HG03103 (cell line): ENCODE data around the gene LORICRIN.

Experiments used
- ATAC-seq: cut with Tn5 transposase; IDR thresholded peaks from one replicate; pipeline ENCODE4 v1.9.1; 2021; ENCODE audit warnings: low read depth; ENCODE audit not compliant: unreplicated experiment

LORICRIN gene

GRCh38 chr1:153293851-153294250, 34.4 kb downstream of the LORICRIN start:
- ATAC-seq: no peak

DNA sequence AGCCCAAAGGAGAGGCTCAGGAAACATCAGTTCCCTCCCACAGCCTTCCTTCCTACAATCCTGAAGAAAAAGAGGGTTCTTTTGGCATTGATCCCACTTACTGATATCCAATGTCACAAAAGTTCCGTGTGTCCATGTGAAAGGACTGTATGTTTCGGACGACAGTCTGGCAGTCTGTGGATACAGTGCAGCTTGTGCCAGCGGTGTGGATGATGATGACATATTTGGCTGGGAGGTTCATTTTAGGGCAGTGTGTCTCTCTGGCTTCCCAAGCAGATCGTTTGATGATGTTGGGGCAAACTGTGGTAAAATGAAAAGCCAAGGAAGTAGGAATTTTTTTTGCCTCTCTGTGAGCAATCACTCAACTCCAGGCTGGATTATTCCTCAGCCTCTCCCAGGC, 42.8 kb downstream of the LORICRIN start:
- ATAC-seq: no peak

DNA sequence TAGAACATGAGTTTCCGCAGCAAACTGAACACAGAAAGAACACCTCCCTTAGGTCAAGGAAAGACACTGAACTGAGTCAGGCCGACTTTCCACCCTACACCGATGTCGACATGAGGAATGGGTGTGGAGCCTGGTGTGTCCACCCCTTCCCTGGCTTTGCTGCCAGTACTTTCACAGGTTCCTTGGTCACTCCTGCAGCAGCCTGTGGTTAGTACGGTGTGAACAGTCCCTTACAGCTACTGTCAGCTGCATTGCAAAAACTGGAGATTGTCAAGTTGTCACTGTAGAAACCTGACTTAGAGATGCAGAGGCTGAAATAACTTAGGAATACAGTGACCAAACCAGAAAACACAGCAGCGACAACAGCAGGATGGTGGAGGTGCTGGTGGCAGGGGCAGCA, 46.2 kb downstream of the LORICRIN start:
- no peak for ATAC-seq

DNA sequence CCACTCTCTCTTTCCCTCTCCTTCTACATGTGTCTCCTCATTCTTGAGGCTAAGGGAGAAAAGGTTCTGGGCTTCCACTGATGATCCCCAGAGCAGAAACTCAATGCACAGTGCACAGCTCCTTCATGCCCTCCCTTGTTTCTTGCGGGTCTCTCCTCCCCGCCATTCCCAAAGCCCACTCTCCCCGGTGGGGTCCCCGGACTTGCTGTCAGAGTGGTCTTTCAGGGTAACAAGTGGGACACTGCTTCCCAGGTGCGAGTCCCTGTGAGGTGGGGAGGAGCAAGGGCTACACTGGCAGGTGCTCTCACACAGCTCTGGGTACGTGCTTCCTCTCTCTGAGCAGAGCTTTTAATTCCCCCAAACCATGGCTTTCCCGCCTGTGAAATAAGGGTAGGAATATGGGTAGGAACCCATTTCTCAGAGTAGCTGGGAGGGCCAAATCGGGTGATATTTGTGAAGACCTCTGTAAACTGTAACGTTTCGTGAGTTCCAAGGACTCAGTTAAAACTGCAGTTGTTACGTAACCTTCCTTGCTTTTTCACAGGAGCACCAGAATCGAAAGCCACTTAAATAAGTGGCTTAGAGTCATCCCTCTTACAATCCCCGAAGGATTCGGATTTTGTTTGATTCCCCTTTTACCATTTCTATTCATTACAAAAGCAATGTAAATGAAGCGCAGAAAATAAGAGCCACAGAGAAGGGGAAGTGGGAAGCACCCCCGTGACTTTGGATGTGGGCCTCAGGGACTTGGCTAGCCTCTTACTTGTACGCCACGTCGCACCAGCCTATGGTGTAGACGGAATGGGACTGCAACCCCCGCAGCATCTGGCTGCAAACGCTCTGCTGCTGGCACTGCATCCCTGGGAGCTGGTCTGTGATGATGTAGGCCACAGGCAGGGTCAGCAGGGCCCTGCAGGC, 47.1 kb downstream of the LORICRIN start:
- ATAC-seq: no peak

DNA sequence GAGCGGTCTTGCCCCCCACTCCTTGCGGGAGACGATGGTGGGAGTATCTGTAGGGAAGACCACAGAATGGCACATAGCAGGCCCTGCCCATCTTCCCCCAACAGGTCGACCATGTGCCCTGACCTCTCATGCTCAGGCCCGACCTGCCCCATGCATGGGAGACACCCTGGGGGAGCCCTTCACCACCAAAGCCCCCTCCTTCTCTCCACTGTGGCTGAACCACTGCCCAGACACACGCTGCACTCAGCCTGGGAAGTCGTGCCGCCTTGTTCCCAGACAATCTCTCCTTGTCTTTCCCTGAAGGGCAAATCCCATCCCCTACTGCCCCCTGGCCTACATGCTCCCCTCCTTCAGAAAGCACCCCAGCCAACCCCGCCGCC, 47.7 kb downstream of the LORICRIN start:
- ATAC-seq: no peak

DNA sequence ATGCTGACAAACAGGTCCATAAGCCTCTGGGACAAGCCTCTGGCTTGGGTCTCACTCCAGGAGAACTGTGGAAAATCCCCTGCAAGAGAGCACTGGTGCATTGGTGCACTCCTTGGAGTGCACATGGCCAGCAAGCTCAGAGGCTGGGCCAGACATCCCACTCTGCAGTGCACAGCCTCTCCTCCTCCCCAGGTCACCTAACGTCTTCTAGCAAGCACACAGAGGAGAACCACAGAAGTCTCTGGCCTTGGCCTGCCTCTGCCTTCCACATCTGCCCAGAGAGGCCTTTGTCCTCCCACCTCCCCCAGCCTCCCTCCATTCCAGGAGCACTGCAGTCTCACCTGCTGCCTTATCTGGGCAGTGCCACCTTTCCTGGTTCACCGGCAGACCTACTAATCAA, 49.1 kb downstream of the LORICRIN start:
- no peak for ATAC-seq

DNA sequence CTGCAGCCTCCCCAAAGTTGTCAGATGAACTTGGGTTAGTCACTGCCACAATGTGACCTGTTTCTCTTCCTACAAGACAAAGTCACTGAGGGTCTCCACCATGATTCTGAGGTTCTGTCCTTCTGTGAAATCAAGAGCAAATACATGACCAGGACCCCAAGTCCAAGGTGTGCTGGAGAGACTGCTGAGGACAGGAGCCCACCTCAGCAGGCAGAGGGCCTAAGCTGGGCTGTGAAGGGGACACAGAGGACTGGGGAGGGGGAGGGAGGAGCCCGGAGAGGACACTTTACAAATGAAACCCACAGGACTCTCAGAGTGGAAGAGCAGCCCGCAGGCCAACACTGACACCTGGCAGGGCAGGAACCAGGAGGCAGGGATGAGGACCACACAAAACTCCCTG, 50.0 kb downstream of the LORICRIN start:
- no peak for ATAC-seq

DNA sequence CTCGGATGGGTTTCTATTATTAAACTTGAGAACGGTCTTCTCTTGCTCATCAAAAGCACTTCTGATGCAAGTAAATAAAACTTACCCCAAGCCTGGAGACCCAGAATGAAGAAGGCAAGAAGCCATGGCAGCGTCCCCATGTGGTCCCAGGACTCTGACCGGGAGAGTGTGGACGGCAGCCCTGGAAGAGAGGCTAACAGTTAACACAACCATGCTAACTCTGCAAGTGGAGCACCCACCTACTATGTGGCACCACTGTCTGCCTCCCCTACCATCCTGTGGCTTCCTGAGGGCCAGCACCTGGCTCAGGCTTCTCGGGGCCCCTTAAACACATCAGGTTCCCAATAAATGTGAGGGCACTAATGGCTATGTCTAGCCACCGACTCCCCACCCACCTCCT, 51.0 kb downstream of the LORICRIN start:
- no peak for ATAC-seq
